Activated effector memory CD4-positive, alpha-beta T cell treated with anti-CD3 and anti-CD28 coated beads, Interleukin-2, amount 50 U/mL, for 16 hours (primary cell): ENCODE results near the gene LSM3.

ENCODE experiments used
- DNase-seq: peaks from one replicate; pipeline ENCODE4 v3.0.0-alpha.2; 2020

Gene LSM3

GRCh38 chr3:14143271-14144225, 35.1 kb upstream of the LSM3 start:
- no peak for DNase-seq

DNA sequence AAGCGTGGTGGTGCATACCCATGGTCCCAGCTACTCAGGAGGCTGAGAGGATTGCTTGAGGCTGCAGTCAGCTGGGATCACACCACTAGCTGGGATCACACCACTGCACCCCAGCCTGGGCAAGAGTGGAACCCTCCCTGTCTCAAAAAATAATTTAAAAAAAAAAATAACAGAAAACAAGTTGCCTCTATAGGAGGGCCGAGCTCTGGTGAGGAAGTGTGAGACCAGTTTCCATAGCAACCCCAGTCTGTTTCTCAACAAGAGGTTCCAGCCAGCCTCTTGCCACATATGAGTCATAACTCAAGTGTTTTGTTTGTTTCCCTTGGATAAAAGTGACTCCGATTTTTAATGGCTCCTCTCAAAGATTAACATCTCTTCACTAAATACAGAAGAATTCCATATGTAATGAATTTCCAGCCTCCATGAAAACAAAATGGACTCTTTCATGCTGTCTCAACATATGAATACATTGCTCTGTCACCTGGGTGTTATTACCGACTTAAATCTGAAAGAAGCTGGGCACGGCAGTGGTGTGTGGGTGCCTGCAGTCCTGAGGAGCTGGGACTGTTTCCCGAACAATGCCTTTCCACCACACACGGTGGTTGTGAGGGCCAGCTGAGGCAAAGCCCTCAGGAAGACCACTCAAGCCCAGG, 34.1 kb upstream of the LSM3 start:
- DNase-seq: peak; percentile 83

GRCh38 chr3:14145236-14145635, 33.4 kb upstream of the LSM3 start:
- no peak for DNase-seq

GRCh38 chr3:14145670-14146380, 32.8 kb upstream of the LSM3 start:
- DNase-seq: peak; percentile 60

DNA sequence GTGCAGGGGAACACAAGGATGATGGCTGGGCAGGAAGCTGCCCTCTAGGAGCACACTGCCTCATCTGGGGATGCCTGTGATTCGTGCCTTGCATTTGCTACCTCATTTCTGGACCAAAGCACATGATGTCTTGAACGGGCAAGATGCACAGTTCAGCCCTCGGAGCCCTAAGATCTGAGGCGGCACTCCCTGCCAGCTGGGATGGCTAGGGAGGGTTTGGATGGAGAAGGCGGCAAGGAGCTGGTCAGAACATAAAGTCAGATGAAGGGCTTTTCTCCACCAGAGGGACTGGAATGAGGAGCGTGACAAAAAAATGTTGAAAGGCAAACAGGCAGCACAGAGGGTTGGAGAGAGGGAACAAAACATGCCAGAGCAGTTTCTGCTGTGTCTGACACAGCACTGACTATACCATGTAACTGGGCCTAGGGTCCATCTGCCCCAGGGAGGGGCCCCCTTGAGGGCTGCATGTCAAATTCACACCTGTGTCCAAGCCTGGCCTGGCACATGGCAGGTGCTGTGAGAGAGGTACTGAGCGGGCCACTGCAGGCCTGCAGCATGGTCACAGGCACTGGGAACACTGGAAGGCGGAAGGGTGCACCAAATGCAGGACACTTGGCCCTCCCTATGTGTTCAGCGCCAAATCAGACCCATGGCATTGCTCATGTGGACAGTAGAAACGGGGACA, 32.1 kb upstream of the LSM3 start:
- DNase-seq: no peak

- no peak for DNase-seq
Measured at GRCh38 chr3:14147066-14147435, 31.6 kb upstream of the LSM3 start.

GRCh38 chr3:14147617-14148016, 31.0 kb upstream of the LSM3 start:
- DNase-seq: no peak

- DNase-seq: no peak
Measured at GRCh38 chr3:14148041-14148985, 30.3 kb upstream of the LSM3 start.

DNA sequence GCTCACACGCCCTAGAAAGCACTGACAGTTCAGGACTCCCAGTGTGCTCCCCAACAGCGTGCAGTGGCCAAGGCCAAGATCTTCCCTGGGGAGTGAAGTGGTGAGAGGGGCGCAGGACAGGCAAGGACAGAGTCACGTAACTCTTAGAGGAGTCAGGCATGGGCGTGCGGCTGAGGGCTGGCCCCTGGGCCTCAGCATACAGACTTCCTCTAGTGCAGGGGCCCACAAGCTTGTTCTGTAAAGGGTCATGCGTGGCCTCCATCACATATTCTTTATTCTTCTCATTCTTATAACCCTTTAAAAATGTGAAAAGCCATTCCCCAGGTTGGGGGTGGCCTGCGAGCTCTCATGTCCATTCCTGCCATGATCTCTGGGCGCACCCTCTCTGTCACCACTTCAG, 28.5 kb upstream of the LSM3 start:
- DNase-seq: no peak

DNA sequence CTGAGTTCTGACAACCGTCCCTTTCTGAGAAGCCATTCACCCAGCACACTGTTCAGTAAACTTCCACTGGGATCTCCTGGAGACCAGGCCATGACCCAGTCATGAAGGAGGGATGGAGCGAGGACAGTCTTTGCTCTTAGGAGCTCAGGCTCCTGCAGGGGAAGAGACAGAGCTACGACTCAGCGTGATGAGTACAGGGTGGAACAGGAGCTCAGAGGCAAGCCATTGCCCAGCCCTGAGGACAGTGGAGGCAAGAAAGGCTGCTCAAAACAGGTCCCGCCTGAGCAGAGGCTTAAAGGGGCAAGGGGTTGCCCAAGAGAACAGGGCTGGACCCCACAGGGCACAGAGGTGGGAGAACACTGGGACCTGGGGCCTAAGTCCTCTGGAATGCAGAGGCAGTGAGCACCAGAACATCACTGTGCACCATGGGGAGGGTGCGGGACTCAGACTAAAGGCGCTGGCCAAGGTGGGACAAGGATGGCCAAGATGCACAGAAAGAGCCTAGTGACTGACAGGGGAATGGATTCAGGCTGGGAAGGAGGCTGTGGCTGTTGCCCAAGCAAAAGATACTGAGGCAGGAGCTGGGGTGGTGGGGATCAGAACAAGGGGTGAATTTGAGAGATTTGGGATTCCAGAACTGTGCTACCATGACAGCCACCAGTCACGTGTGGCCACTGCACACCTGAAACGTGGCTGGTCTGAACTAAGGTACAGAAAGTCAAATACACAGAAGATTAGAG, 28.0 kb upstream of the LSM3 start:
- DNase-seq: no peak

DNA sequence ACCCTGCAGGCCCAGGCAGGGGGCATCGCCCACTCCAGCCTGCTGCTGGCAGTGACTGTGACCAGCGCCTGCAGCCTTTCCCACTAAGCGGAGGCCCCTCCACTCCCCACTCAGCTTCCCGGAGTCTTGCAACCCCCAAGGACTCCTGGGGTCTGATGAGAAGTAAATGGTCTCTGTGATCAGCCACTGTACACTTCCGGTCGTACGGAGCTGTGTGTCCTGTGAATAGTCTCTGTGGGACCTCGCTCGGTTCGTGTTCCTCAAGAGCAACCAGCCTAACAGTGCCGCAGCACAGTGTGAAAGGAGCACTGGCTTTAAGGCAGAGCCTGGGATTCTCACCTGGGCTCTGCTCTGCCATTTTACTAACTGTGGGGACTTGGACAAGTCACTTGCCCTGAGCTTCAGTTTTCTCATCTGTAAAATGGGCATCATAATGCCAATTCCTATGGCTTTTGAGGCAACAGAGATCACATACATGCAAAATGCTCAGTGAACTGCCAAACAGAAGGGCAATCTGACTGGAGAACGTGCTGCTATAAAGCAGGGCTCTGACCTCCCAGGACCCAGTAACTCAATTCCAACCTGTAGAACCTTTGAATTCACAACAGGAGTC, 27.0 kb upstream of the LSM3 start:
- no peak for DNase-seq

DNA sequence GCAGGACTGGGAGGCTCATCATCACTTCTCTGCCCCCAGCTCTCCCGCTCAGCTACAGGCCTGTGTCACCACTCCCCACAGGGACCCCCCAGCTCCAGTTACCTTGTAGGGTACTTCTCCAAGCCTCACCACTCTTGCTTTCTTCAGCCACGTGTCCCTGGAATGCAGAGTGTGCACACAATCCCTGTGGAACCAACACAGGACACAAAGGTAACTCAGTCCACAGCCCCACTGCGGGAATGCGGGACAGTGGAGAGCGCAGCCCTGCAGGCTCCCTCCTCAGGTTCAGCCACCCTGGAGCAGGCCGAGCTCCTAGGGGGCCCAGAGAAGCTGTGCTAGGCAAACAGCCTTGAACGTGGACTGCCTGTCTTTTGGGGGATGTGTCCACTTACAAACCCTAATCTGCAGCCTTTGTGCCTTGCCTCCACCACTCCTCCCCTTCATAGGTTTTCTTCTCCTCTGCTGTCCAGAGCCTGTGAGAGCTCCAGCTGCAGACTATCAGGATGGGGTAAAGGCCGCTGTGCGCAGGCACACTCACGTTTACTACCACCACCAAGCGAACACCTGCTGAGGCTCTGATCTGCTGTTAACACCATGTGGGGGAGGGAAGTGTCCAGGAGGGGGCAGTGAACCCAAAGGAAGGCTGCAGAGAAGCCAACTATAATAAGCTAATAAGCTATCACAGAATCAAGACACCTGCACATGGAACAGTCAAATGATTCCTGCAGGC, 26.2 kb upstream of the LSM3 start:
- no peak for DNase-seq

DNA sequence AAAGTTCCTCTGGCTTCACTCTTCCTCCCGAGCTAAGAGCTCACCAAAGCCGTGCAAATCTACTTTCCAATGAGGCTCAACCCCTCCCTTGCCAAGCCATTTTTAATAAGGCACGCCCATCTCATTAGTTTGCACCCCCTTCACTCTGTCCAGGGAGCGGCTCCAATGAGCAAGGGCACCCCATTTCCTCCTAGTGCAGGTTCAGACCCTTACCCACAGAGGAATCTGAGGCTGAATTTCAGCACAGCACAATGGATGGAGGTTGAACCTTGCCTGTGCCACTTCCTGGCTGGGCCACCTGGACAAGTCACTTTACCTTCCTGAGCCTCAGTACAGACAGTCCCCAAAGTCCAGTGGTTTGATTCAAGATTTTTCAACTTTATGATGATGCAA, 25.7 kb upstream of the LSM3 start:
- DNase-seq: no peak

DNA sequence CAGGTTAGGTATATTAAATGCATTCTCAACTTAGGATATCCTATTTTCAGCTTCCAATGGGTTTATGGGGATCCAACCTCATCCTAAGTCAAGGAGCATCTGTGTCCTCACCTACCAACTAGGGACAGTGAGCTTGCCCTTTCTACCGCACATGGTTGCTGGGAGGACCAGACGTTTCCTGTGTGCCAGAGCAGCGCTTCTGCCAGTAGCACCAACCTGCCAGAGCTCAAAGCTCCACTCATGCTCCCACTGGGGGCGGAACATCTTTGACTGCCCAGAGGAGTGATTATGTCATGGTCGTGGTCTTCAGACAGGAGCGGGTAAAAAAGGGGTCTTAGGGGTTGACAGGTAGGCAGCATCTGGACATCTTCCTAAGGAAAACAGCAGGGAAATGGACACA, 25.0 kb upstream of the LSM3 start:
- no peak for DNase-seq

GRCh38 chr3:14154276-14154675, 24.3 kb upstream of the LSM3 start:
- no peak for DNase-seq

- DNase-seq: no peak
Measured at GRCh38 chr3:14154895-14155440, 23.6 kb upstream of the LSM3 start.

GRCh38 chr3:14156201-14156600, 22.4 kb upstream of the LSM3 start:
- no peak for DNase-seq

DNA sequence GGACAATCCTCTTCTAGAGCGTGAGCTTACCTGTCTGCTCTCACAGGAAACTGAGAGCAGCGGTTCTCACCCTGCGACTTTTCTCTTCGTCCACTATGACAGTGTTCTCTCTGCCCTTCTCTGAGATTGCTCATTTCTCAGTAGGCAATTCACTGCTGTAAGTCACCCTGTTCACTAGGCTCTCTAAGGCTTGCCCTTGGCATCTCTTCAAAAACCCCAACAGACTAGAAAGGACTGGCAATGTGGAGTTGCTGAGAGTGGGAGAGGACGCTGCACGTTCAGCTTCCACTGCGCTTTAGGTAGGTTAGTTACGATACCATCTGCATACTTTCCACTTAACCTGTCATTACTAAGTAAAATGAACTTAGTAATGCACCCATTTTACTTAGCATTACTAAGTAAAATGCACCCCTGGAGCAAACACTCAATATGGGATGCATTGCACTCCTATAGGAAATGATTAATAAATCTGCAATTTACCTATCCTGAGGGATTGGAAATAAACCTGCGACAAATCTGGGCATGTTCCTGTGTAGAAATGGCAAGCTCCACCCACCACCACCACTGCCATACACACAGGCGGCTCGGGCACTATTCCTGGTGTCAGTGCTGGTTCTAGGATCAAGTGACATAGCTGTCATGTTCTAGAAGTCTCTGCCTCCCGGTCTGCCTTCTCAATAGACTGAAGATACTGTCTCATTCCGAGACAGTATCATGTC, 21.6 kb upstream of the LSM3 start:
- DNase-seq: no peak

DNA sequence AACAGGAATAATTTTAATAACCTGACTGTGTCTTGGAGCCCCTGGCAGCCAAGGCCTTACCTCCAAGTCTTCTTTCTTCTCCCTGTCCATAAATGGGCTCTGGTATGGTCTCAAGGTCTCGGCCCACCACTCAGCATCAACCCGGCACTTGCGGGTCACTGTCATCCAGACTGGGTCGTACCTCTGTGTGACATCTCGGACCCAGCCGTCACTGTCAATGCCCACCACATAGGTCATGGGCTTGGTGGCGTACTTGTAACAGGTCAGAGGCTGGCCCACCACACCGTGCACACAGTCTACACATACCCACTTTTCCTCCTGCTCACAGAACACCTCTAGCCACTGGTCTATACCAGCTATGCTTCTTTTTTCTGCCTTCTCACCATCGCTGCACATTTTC, 20.7 kb upstream of the LSM3 start:
- DNase-seq: no peak
